C4-2B (cell line): ENCODE data around the gene NPTXR.

Source experiments
- H3K27ac ChIP-seq: fragments of 450-650 bp; 2 replicates; pipeline ENCODE4 v1.5.1; 2017
- ZFX ChIP-seq: fragments of 450-650 bp; IDR thresholded peaks from 2 replicates; pipeline ENCODE4 v1.6.1; 2017
- TF ChIP-seq, protein P1 (sequence below): fragments of 450-650 bp; conservative IDR thresholded peaks from 2 replicates; pipeline ENCODE4 v1.5.1; 2017; ENCODE audit warnings: mild to moderate bottlenecking

The NPTXR gene

GRCh38 chr22:38829485-38829884, 14.3 kb downstream of the NPTXR start:
- H3K27ac ChIP-seq = no peak overlapping the region
- TF ChIP-seq, protein P1, sequence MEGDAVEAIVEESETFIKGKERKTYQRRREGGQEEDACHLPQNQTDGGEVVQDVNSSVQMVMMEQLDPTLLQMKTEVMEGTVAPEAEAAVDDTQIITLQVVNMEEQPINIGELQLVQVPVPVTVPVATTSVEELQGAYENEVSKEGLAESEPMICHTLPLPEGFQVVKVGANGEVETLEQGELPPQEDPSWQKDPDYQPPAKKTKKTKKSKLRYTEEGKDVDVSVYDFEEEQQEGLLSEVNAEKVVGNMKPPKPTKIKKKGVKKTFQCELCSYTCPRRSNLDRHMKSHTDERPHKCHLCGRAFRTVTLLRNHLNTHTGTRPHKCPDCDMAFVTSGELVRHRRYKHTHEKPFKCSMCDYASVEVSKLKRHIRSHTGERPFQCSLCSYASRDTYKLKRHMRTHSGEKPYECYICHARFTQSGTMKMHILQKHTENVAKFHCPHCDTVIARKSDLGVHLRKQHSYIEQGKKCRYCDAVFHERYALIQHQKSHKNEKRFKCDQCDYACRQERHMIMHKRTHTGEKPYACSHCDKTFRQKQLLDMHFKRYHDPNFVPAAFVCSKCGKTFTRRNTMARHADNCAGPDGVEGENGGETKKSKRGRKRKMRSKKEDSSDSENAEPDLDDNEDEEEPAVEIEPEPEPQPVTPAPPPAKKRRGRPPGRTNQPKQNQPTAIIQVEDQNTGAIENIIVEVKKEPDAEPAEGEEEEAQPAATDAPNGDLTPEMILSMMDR = no peak
- no peak for TF ChIP-seq ZFX

- TF ChIP-seq, protein P1 = no peak
- TF ChIP-seq ZFX = no peak
- H3K27ac ChIP-seq = no peak overlapping the region
These were observed 15.1 kb downstream of the NPTXR start for GRCh38 chr22:38828616-38829205.

- TF ChIP-seq, protein P1 = no peak
- no peak for TF ChIP-seq ZFX
- H3K27ac ChIP-seq = no peak overlapping the region
These were observed 15.6 kb downstream of the NPTXR start for GRCh38 chr22:38828191-38828590.

GRCh38 chr22:38827510-38827909, 16.3 kb downstream of the NPTXR start:
- no peak overlapping the region for H3K27ac ChIP-seq
- TF ChIP-seq, protein P1 = no peak

DNA sequence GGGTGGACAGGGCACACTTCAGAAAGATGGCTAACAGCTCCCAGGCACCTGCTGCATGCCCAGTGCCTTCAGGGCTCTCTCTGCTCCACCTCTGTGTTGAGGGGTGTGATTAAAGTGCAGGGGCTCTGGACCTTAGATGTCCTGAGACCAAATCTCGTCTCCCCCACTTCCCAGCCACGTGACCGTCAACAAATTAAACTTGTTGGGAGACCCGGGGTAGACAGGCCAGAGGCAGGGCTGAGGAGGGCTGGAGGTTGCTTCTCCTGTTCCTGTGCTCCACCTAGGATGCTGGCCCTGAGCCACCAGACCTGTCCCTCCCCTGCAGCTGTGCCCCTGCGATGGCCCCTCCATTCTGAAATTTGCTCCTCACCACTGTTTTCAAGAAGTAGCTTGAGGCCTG, 17.0 kb downstream of the NPTXR start:
- H3K27ac ChIP-seq = no peak overlapping the region
- TF ChIP-seq, protein P1 = no peak
- no peak for TF ChIP-seq ZFX

GRCh38 chr22:38826386-38826785, 17.4 kb downstream of the NPTXR start:
- no peak for TF ChIP-seq ZFX
- H3K27ac ChIP-seq = no peak overlapping the region

DNA sequence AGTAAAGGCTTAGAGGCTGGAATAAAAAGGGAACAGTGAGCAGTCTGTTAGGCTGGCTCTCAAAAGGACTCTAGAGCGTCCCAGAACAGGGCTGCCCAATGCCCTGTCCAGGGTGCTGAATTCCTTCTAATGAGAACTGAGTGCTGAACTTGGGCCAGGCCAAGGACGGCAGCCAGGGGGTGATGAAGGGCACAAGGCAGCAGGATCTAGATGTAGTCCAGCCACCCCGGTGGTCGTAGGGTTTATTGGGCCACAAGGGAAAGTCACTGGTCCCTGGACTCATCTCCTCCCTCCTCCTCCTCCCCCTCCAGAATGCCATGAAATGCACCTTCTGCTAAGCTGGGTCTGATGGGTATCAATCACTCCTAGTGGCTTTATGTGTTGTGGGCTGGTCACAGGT, 19.2 kb downstream of the NPTXR start:
- TF ChIP-seq, protein P1 = no peak
- TF ChIP-seq ZFX = no peak
- no peak overlapping the region for H3K27ac ChIP-seq

GRCh38 chr22:38823637-38824036, 20.2 kb downstream of the NPTXR start:
- H3K27ac ChIP-seq = no peak overlapping the region
- no peak for TF ChIP-seq ZFX
- TF ChIP-seq, protein P1 = no peak
